GM23248 (cell line): ENCODE measurements around the gene DLG2.

Experiments used
- EZH2 ChIP-seq: fragments of 200-600 bp; sonication (generic); IDR thresholded peaks from 2 replicates; pipeline ENCODE4 v1.6.1; 2018; ENCODE audit warnings: antibody characterized with exemption, mild to moderate bottlenecking; ENCODE audit not compliant: insufficient read depth, poor library complexity, severe bottlenecking
- EZH2phosphoT487 ChIP-seq: fragments of 200-600 bp; sonication (generic); IDR thresholded peaks from 2 replicates; pipeline ENCODE4 v1.6.1; 2018; ENCODE audit warnings: antibody characterized with exemption, moderate library complexity, mild to moderate bottlenecking, low read depth; ENCODE audit not compliant: insufficient read depth

GRCh38 chr11:84105148-84105547, 1522.0 kb downstream of the DLG2 start:
- TF ChIP-seq EZH2 = no peak
- TF ChIP-seq EZH2phosphoT487 = no peak
